GM18520 (cell line): Measurements from ENCODE around the gene PEX3.

ENCODE experiments used
- ATAC-seq: cut with Tn5 transposase; IDR thresholded peaks from one replicate; pipeline ENCODE4 v1.9.1; 2021; ENCODE audit not compliant: unreplicated experiment

The PEX3 gene

GRCh38 chr6:143450453-143451371 is at the start of gene PEX3, which contains the start of gene ADAT2:
TSS of gene PEX3 (plus strand) at chr6:143450805. CDS start at chr6:143451043, 238 bp downstream.
TSS of gene ADAT2 (minus strand) at chr6:143450695. CDS start at chr6:143450658, 37 bp downstream.
- peak; percentile 97 for ATAC-seq

- ATAC-seq, result no peak
Measured at GRCh38 chr6:143401068-143401446, 49.5 kb upstream of the PEX3 start.

- no peak for ATAC-seq
Measured at GRCh38 chr6:143401636-143402370, 48.8 kb upstream of the PEX3 start.

GRCh38 chr6:143402721-143403336 is 47.8 kb upstream of the PEX3 start:
- ATAC-seq, result no peak

- ATAC-seq, result no peak
Measured at GRCh38 chr6:143405373-143406154, 45.0 kb upstream of the PEX3 start.

GRCh38 chr6:143406673-143407072 is 43.9 kb upstream of the PEX3 start:
- ATAC-seq, result no peak

- ATAC-seq, result no peak
Measured at GRCh38 chr6:143408151-143408786, 42.3 kb upstream of the PEX3 start.

- no peak for ATAC-seq
Measured at GRCh38 chr6:143408787-143409162, 41.8 kb upstream of the PEX3 start.

- ATAC-seq, result no peak
Measured at GRCh38 chr6:143410859-143411270, 39.7 kb upstream of the PEX3 start.

GRCh38 chr6:143414769-143415168 is 35.8 kb upstream of the PEX3 start:
- no peak for ATAC-seq

- no peak for ATAC-seq
Measured at GRCh38 chr6:143419526-143419925, 31.1 kb upstream of the PEX3 start.

GRCh38 chr6:143426026-143426425 is 24.6 kb upstream of the PEX3 start:
- ATAC-seq, result no peak

- ATAC-seq, result peak; percentile 98
Measured at GRCh38 chr6:143427109-143427817, 23.3 kb upstream of the PEX3 start.

- ATAC-seq, result no peak
Measured at GRCh38 chr6:143429970-143430369, 20.6 kb upstream of the PEX3 start.

- no peak for ATAC-seq
Measured at GRCh38 chr6:143431226-143431625, 19.4 kb upstream of the PEX3 start.

- ATAC-seq, result no peak
Measured at GRCh38 chr6:143432588-143432987, 18.0 kb upstream of the PEX3 start.

- no peak for ATAC-seq
Measured at GRCh38 chr6:143441010-143441409, 9.6 kb upstream of the PEX3 start.

GRCh38 chr6:143441680-143442545 is 8.7 kb upstream of the PEX3 start:
- no peak for ATAC-seq

- ATAC-seq, result no peak
Measured at GRCh38 chr6:143443096-143443495, 7.5 kb upstream of the PEX3 start.
